ENCODE results near the gene MAP3K12.

DNA sequence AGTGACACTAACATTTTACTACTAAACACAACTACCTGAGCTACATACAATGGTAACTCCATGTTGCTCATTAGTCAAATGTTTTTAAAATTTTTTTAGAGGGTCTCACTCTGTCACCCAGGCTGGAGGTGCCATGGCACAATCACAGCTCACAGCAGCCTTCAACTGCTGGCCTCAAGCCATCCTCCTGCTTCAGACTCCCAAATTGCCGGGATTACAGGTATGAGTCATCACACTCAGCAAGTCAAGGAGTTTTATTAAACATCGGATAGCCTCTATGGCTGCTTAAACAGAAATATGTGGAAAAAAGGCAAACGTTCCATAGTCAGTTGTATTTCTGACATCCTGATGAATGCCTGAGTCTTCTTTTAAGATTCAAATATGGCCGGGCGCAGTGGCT is 19.1 kb upstream of the MAP3K12 start:
- TF ChIP-seq EZH2 (IDR thresholded peaks at IDR 0.05; ENCODE audit: insufficient read depth, low read length): no peak
- TF ChIP-seq, protein P1, sequence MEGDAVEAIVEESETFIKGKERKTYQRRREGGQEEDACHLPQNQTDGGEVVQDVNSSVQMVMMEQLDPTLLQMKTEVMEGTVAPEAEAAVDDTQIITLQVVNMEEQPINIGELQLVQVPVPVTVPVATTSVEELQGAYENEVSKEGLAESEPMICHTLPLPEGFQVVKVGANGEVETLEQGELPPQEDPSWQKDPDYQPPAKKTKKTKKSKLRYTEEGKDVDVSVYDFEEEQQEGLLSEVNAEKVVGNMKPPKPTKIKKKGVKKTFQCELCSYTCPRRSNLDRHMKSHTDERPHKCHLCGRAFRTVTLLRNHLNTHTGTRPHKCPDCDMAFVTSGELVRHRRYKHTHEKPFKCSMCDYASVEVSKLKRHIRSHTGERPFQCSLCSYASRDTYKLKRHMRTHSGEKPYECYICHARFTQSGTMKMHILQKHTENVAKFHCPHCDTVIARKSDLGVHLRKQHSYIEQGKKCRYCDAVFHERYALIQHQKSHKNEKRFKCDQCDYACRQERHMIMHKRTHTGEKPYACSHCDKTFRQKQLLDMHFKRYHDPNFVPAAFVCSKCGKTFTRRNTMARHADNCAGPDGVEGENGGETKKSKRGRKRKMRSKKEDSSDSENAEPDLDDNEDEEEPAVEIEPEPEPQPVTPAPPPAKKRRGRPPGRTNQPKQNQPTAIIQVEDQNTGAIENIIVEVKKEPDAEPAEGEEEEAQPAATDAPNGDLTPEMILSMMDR (IDR thresholded peaks at IDR 0.05; ENCODE audit: insufficient read depth, low read depth, low read length): no peak
